HepG2 (cell line): ENCODE measurements around the gene VAMP4. TPM values are rescaled to one million over a fixed set of nuclear protein-coding genes. Genes with fewer than 3 reads are reported as not detected.
A peak's percentile ranks its signal among the peaks of the same experiment; 100 is the strongest.

Experiments used
- ATAC-seq: fragments of 200-7000 bp; cut with Tn5 transposase; 3 replicates; pipeline ENCODE4 v1.9.1; 2020; ENCODE audit warnings: mild to moderate bottlenecking, moderate library complexity
- BruUV-seq: library from RNA; stranded (reverse); fragments of 400-500 nt; replicated peaks from 2 replicates; lab custom pipeline; 2021; lab: Mats Ljungman, UMichigan
- CTCF ChIA-PET: fragments of 300-600 bp; formaldehyde crosslinking; extraction: SDS; loops from one replicate; lab custom pipeline; 2021; ENCODE audit warnings: low total read pairs, inconsistent platforms, low intra/inter-chr PET ratio; lab: Yijun Ruan, JAX
- POLR2A ChIA-PET: fragments of 350-600 bp; sonication (Branson Sonifier 250); formaldehyde crosslinking; loops from one replicate; lab custom pipeline; 2020; ENCODE audit warnings: antibody characterized with exemption, inconsistent platforms; lab: Yijun Ruan, JAX
- DNase-seq: peaks from one replicate; pipeline ENCODE4 v3.0.0-alpha.2; 2015; ENCODE audit warnings: low spot score
- FAIRE-seq: peaks from 3 replicates; lab custom pipeline; 2011; peaks lifted over from hg19 to GRCh38; lab: Jason Lieb, UNC
- H2AFZ ChIP-seq: one replicate; pipeline ENCODE4 v1.6.1; 2011; ENCODE audit warnings: low read length, inconsistent platforms
- H3K27ac ChIP-seq: fragments of 300-600 bp; 3 replicates; pipeline ENCODE4 v1.8.0; 2011; ENCODE audit warnings: mixed run types, mild to moderate bottlenecking, mixed read lengths, low read length, inconsistent platforms; ENCODE audit not compliant: insufficient read depth; ENCODE audit errors: extremely low read length
- H3K27me3 ChIP-seq, 2 experiments: fragments of 200-600 bp in 1 of 2; 2 replicates in 1 of 2; 3 replicates in 1 of 2; pipeline versions ENCODE4 v1.6.0 to v1.8.0; 2011; ENCODE audit warnings: low read length in 2 of 2, mild to moderate bottlenecking in 2 of 2, moderate library complexity in 2 of 2, inconsistent platforms in 1 of 2; ENCODE audit not compliant: insufficient read depth in 2 of 2, control insufficient read depth in 1 of 2
- H3K36me3 ChIP-seq, 2 experiments: fragments of 200-600 bp in 1 of 2; replicated peaks in 1 of 2; 2 replicates in 1 of 2; 3 replicates in 1 of 2; pipeline versions ENCODE4 v1.5.1 to v1.8.0; 2011; ENCODE audit warnings: low read length in 2 of 2, inconsistent platforms in 1 of 2; ENCODE audit not compliant: insufficient read depth in 2 of 2, control insufficient read depth in 1 of 2
- H3K4me1 ChIP-seq: 2 replicates; pipeline ENCODE4 v1.5.1; 2012; ENCODE audit warnings: low read length, inconsistent platforms; ENCODE audit not compliant: insufficient read depth
- H3K4me2 ChIP-seq: 2 replicates; pipeline ENCODE4 v1.6.0; 2011; ENCODE audit warnings: low read depth, low read length, inconsistent platforms
- H3K4me3 ChIP-seq, 3 experiments: fragments of 200-600 bp in 1 of 3; sonication (generic), shearing (Covaris generic) in 1 of 3; replicated peaks in 1 of 3; 2 replicates each; pipeline ENCODE4 v1.5.1; 2011 to 2016; ENCODE audit warnings: low read length in 3 of 3, inconsistent platforms in 2 of 3, low read depth in 2 of 3, mild to moderate bottlenecking in 2 of 3, control low read depth in 1 of 3, mixed read lengths in 1 of 3; ENCODE audit not compliant: insufficient read depth in 1 of 3
- H3K79me2 ChIP-seq: one replicate; pipeline ENCODE4 v1.6.1; 2011; ENCODE audit warnings: low read length, inconsistent platforms; ENCODE audit not compliant: insufficient read depth
- H3K9ac ChIP-seq: 2 replicates; pipeline ENCODE4 v1.6.0; 2011; ENCODE audit warnings: mild to moderate bottlenecking, low read depth, low read length, inconsistent platforms; ENCODE audit not compliant: insufficient read depth
- H3K9me3 ChIP-seq: 2 replicates; pipeline ENCODE4 v1.5.1; 2012; ENCODE audit warnings: mild to moderate bottlenecking, low read length
- H4K20me1 ChIP-seq: 2 replicates; pipeline ENCODE4 v1.6.0; 2011; ENCODE audit warnings: inconsistent platforms, mild to moderate bottlenecking, low read length, moderate library complexity; ENCODE audit not compliant: insufficient read depth
- AGO2 ChIP-seq: fragments of 200-400 bp; formaldehyde crosslinking; optimal IDR thresholded peaks from 2 replicates; pipeline ENCODE3; 2017; ENCODE audit warnings: mild to moderate bottlenecking, low read depth, low read length, moderate library complexity
- PHF20 ChIP-seq: sonication (generic); formaldehyde crosslinking; IDR thresholded peaks from 2 replicates; pipeline ENCODE4 v1.5.0; 2020; ENCODE audit warnings: mild to moderate bottlenecking, missing genetic modification reagents
- WGBS: methylation state at CpG from one replicate; pipeline ENCODE4 v1.1.6; 2017; ENCODE audit warnings: low lambda C conversion rate; 5-methylcytosine and 5-hydroxymethylcytosine counted together
- in situ Hi-C: cut with HindIII; loops from 2 replicates; pipeline ENCODE4 v1.10.0; 2017; ENCODE audit warnings: low pct_unique_long_range_greater_than_20kb; ENCODE audit not compliant: extremely low pct_ligation_motif_present
- intact Hi-C: fragments of 100-400 bp; cut with micrococcal nuclease; formaldehyde crosslinking; loops from one replicate; pipeline ENCODE4 v1.10.0; 2022; ENCODE audit not compliant: unreplicated experiment
- polyA plus RNA-seq, 8 experiments: library from polyadenylated mRNA; depleted of rRNA in 3 of 8; stranded (reverse) in 7 of 8; unstranded in 1 of 8; fragments of >200 nt; fragmentation: Illumina TruSeq in 4 of 8; extraction: Trizol in 4 of 8; gene quantifications; 2 replicates each; pipeline versions ENCODE4 v1.2.1 to v1.2.3, GENCODE V29; 2011 to 2016; ENCODE audit warnings: low read depth in 4 of 8, missing spikeins in 1 of 8, mixed read lengths in 1 of 8; ENCODE audit not compliant: insufficient read depth in 1 of 8
- total RNA-seq, 5 experiments: library from RNA; depleted of rRNA; stranded (reverse); fragments of >200 nt; fragmentation: Illumina TruSeq; extraction: Trizol; gene quantifications; 2 replicates each; pipeline ENCODE4 v1.2.3, GENCODE V29; 2016; ENCODE audit warnings: low read depth in 1 of 5
- TF ChIP-seq, protein P1 (sequence below): sonication (generic); formaldehyde crosslinking; IDR thresholded peaks from 2 replicates; pipeline ENCODE4 v1.4.0; 2020; ENCODE audit warnings: missing genetic modification reagents, mild to moderate bottlenecking, borderline replicate concordance

VAMP4 gene
- total and polyA plus RNA-seq, 2 of the 13 experiments (the other 11 are each of a cell fraction or from before 2014, with no cell fraction given) = 1.4 to 2.0 TPM

GRCh38 chr1:171784784-171785183 is 42.9 kb upstream of the VAMP4 start (continued):
- TF ChIP-seq, protein P1, sequence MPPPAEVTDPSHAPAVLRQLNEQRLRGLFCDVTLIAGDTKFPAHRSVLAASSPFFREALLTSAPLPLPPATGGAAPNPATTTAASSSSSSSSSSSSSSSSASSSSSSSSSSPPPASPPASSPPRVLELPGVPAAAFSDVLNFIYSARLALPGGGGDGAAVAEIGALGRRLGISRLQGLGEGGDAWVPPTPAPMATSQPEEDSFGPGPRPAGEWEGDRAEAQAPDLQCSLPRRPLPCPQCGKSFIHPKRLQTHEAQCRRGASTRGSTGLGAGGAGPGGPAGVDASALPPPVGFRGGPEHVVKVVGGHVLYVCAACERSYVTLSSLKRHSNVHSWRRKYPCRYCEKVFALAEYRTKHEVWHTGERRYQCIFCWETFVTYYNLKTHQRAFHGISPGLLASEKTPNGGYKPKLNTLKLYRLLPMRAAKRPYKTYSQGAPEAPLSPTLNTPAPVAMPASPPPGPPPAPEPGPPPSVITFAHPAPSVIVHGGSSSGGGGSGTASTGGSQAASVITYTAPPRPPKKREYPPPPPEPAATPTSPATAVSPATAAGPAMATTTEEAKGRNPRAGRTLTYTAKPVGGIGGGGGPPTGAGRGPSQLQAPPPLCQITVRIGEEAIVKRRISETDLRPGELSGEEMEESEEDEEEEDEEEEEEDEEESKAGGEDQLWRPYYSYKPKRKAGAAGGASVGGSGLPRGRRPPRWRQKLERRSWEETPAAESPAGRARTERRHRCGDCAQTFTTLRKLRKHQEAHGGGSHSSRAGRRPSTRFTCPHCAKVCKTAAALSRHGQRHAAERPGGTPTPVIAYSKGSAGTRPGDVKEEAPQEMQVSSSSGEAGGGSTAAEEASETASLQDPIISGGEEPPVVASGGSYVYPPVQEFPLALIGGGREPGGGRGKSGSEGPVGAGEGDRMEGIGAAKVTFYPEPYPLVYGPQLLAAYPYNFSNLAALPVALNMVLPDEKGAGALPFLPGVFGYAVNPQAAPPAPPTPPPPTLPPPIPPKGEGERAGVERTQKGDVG (CRISPR knock-in tag) = no peak
- TF ChIP-seq PHF20 (CRISPR knock-in tag) = no peak

- POLR2A ChIA-PET = no interaction called here
- Histone ChIP-seq H3K4me3 (no peak overlapping the region), H4K20me1 (no peaks in the 10 kb centered on the region), H3K9ac (no peak overlapping the region), H3K27me3 (no peaks in the 10 kb centered on the region; a peak in 1 of 5 replicates), H3K4me1 (peaks cover 35% of the 10 kb centered on the region), H3K9me3 (no peaks in the 10 kb centered on the region), H3K4me2 (no peak overlapping the region), H3K27ac (no peak overlapping the region), H3K36me3 (peaks cover 19 to 52% of the 10 kb centered on the region in 2 experiments), H3K79me2 (peaks cover 25% of the 10 kb centered on the region), H2AFZ (no peak overlapping the region)
- intact Hi-C loops = loop anchor here (5.0 to 10.0 kb wide), 2 partner anchors 139 to 297 kb away; partner anchors contain the start of gene PRRC2C
- no TSS peak for BruUV-seq
- ATAC-seq (no peak), FAIRE-seq (no peak), DNase-seq (no peak)
- WGBS = over 99% methylated on average over 25 of the region's 25 CpGs
- CTCF ChIA-PET = no interaction called here
- TF ChIP-seq AGO2 = peak; percentile 31
- no peak for TF ChIP-seq PHF20 (CRISPR knock-in tag)
- in situ Hi-C loops = no loop called here
Measured at GRCh38 chr1:171783816-171784530, 42.1 kb upstream of the VAMP4 start.
